ENCODE measurements around the gene CYP1B1. TPM values are rescaled to one million over a fixed set of nuclear protein-coding genes. Genes with fewer than 3 reads are reported as not detected.
"Not testable (repeated sequence)": the region's sequence is repeated elsewhere in the genome, so short reads cannot be mapped to it uniquely, and the experiment has no call there.

The CYP1B1 gene
- total RNA-seq, 1 experiment from 2014 or later: not detected

GRCh38 chr2:38099099-38100028 lies 23.4 kb upstream of the CYP1B1 start:
- DNase-seq (ENCODE audit: low read depth): no peak

GRCh38 chr2:38098421-38099098 lies 22.6 kb upstream of the CYP1B1 start:
- DNase-seq (ENCODE audit: low read depth): no peak

DNA sequence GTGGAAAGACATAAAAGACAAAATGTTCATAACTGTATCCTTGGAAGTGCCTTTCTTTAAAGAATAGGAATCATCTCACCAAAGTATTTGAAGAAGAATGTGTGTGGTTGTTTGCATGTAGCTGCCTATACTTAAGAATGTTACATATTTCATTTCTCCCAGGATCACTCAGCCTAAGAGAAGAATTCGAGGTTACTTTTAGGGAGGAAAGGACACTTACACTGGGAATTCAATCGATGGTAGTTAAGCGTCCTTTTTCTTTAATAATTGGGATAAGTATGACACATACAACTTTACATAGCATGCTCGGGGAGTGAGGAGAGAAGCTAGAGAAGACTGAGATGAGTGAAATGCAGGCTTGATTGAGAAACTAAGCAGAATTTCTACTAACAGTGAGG lies 22.0 kb upstream of the CYP1B1 start:
- no peak for DNase-seq (ENCODE audit: low read depth)

- DNase-seq (ENCODE audit: low read depth): no peak
Observed at GRCh38 chr2:38097258-38097987, 21.5 kb upstream of the CYP1B1 start.

DNA sequence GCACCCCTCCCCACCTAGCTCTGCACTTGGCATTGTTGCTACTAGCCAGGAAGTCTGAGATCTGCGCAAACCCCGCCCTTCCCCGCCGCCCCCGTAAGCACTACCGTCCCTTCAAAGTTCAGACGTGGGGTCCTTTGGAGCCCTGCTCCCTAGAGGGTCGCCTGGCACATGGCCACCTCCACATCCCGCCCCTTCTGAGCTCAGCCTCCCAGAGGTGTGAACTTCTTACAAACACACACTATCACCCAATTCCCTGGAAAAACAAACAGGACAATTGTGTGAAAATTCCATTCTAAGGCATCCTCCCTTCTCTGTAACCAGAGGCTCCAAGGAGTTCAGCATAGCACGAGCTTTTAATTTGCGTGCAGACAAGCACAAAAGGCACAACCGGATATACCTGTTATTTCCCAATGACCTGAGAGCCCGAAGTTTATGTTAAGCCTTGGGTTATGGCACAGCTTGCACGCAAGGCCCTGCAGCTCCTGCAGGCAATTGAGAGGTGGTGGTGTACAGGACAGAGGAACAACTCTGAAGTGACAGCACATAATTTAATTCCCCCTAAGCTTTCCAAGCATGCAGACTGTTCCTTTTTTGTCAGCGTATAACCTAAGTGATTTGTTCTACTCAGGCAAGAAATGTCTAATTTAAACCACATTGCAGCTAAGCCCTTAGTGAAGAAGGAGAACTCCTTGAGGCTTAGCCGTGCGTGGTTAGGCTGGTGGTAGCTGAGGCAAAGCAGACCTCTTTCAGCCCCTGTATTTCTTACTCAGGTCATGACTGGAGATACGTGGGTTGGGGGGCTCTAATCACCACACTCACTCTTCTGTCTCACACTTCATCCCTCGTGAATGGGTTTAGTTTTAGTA lies 20.3 kb upstream of the CYP1B1 start:
- no peak for DNase-seq (ENCODE audit: low read depth)

- DNase-seq (ENCODE audit: low read depth): no peak
Observed at GRCh38 chr2:38095079-38095995, 19.4 kb upstream of the CYP1B1 start.

DNA sequence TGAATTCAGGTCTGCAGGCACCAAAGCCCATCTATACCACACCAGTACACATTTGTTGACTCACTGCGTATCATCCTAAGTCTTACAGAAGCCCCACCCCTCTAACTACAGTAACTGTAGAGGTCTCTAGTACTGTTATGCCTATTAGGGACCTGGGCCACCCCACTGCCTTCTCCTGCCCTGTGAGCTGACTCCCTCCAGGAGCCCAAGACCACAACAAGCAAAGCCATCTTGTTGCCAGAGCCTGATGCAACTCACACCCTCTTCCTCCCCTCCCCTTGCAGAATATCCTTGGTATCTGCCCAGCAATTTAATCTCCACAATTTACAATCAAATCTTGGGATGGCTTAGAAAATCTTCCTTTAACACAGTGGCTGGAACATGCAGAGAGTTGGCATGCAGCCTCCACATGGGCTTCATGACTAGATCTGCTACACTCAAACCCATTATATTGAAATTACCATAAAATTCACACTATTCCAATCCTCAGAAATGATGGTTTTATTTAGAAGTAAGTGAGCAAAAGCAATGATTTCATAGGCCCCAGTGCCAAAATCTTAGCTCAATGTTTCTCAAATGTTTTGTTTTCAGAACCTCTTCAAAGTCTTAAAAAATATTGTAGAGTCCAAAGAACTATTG lies 17.7 kb upstream of the CYP1B1 start:
- DNase-seq (ENCODE audit: low read depth): peak; percentile 23

GRCh38 chr2:38092196-38092902 lies 16.4 kb upstream of the CYP1B1 start:
- DNase-seq (ENCODE audit: low read depth): peak; percentile 20

DNA sequence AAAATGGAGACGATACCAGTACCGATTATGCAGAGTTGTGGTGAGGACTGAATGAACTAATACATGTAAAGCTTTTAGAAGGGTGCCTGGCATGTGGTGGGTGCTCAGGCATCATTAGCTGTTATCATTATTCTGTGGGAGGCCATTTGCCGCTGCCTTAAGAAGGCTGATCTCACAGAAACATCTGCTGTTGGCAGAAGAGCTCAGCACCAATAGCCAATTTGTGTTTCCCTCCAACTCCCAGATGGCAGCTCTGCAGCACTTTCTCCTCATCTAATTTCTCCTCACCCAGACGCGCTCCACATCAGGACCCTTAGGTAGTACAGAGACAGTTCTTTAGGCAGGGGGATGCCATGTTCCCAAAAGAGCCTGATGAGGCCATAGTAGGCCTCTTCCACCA lies 15.8 kb upstream of the CYP1B1 start:
- DNase-seq (ENCODE audit: low read depth): no peak

DNA sequence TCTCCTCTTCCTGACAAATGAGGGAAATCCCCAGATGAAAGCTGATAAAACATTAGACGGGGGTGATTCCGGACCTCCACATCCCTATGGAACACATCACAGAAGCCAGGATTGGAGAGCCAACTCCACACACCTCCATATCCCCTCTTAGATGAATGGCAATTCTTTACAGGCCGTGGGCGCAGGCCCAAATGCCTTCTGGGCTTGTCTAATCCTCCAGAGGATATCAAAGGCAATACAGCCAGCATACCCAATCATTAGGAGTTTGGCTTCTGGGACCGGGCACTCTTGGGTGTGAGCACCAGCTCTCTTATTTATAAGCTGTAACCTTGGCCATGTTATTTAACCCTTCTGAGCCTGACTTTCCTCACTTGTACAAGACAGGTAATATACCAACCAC lies 15.0 kb upstream of the CYP1B1 start:
- no peak for DNase-seq (ENCODE audit: low read depth)

DNA sequence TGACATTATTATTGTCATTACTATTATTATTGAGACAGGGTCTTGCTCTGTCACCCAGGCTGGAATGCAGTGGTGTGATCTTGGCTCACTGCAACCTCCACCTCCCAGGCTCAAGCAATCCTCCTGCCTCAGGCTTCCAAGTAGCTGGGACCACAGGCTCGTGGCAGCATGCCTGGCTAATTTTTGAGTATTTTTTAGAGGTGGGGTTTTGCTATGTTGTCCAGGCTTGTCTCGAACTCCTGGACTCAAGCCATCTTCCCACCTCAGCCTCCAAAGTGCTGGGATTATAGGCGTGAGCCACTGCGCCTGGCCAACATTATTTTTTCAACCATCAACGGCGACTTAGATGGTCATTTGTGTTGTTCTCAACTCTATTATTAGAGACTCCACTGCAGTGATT lies 14.3 kb upstream of the CYP1B1 start:
- DNase-seq (ENCODE audit: low read depth): not testable (repeated sequence)

DNA sequence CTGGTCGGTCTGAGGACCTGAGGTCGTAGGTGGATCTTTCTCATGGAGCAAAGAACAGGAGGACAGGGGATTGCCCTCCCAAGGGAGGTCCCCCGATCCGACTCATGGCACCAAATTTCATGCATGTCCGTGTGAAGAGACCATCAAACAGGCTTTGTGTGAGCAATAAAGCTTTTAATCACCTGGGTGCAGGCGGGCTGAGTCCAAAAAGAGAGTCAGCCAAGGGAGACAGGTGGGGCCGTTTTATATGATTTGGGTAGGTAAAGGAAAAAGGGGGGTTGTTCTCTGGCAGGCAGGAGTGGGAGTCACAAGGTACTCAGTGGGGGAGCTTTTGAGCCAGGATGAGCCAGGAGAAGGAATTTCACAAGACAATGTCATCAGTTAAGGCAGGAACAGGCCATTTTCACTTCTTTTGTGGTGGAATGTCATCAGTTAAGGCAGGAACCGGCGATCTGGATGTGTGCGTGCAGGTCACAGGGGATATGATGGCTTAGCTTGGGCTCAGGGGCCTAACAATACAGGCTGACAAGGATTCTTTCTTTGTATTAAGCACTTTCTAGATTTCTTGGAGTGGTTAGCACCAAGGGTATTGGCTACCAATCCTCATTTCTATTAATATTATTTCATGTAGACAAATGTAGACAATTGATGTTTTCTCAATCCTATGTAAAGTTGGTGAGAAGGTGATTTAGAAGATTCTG lies 10.2 kb upstream of the CYP1B1 start:
- DNase-seq (ENCODE audit: low read depth): not testable (repeated sequence)

GRCh38 chr2:38084556-38084955 lies 8.6 kb upstream of the CYP1B1 start:
- not testable (repeated sequence) for DNase-seq (ENCODE audit: low read depth)

GRCh38 chr2:38082727-38083126 lies 6.8 kb upstream of the CYP1B1 start:
- not testable (repeated sequence) for DNase-seq (ENCODE audit: low read depth)

GRCh38 chr2:38080346-38080745 lies 4.4 kb upstream of the CYP1B1 start:
- no peak for DNase-seq (ENCODE audit: low read depth)

DNA sequence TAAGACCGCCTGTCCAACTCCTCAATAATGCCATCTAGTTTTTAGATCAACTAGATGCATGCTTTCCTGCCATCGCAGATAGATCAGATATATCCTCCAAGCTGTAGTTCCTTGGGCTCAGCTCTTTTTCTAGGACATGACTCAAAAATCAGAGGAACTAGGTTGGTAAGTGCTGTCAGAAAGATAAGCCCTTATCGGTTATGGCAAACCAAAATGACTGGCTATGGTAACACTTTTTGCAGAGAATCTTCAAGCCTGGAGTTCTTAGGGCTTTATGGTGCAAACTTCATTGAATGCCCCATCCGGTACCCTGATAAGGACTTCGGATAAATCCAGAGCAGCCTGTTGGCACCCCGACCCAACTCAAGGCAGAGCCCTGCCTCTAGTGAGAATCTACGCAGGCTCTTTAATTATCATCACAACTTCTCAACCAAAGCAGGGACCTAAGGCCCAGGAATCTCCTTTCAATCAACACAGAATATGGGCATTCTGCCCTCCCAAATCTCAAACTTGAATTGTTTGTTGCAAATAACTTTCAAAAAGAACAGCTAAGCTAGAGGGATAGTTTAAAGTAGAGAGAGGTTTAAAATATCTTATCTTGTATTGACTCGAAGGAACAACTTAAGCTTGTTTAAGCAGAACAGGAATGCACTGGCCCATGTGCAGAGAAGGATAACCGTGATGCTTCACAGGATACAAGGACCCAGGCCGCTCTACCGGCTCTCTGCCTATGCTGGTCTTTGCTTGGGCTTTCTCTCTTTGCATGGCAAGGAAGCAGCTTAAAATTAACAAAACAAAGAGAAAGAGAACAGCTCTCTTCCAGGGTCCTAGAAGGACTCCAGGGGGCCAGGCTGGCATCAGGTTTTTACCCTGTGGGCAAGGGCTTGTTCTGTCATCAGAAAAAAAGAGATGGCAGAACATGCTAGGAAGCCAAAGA lies 3.4 kb upstream of the CYP1B1 start:
- DNase-seq (ENCODE audit: low read depth): no peak

DNA sequence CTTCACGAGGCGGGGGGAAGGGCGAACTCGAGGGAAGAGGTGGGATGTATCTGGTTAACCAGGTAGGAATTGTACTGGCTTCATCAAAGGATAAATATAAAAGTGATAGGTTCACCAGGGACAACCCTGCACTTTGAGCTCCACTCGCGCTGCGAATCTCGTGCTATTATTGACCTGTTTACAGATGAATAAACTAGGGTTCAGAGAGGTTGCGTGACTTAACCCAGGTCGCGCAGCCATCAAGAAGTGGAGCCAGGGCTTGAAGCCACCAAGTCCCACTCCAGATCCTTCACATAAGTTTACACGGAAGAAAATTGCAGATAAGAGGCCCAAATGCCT lies 1.4 kb upstream of the CYP1B1 start:
- no peak for DNase-seq (ENCODE audit: low read depth)
